GM12801 (cell line): ENCODE data around the gene SEMA3A.

ENCODE experiments used
- CTCF ChIP-seq: IDR thresholded peaks from one replicate; pipeline ENCODE4 v1.5.1; 2011; ENCODE audit warnings: control low read depth; ENCODE audit not compliant: insufficient read length; ENCODE audit errors: extremely low read depth

SEMA3A gene

DNA sequence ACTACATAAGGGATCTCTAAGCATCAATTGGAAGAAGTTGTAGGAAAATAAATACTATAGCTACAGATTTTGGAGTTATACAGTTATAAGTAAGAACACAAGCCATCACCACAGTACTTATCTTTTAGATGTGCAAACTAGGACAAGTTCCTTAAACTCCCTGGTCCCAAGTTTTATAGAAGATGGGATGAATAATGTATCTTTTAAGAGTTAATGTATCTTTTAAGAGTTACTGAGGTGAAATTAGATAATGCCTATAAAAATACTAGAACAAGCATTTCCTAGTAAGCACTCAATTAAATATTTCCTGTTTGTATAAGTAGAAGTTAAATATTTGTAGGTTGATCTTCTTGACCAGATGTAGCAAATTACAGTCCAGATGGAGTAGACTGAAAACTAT is 56.8 kb downstream of the SEMA3A start:
- TF ChIP-seq CTCF: no peak

- no peak for TF ChIP-seq CTCF
These were observed 57.8 kb downstream of the SEMA3A start for GRCh38 chr7:84136809-84137208.

- TF ChIP-seq CTCF: no peak
These were observed 58.3 kb downstream of the SEMA3A start for GRCh38 chr7:84136336-84136735.

GRCh38 chr7:84134169-84134568 is 60.4 kb downstream of the SEMA3A start:
- no peak for TF ChIP-seq CTCF

GRCh38 chr7:84125654-84126053 is 68.9 kb downstream of the SEMA3A start:
- no peak for TF ChIP-seq CTCF

- no peak for TF ChIP-seq CTCF
These were observed 70.5 kb downstream of the SEMA3A start for GRCh38 chr7:84123965-84124547.

- no peak for TF ChIP-seq CTCF
These were observed 71.8 kb downstream of the SEMA3A start for GRCh38 chr7:84122582-84123360.
